Stimulated activated CD4-positive, alpha-beta T cell treated with anti-CD3 and anti-CD28 coated beads, TNF-alpha, amount 100 ng/mL, for 4 hours (primary cell): ENCODE results near the gene DAB2IP.
"Not testable (repeated sequence)": the region's sequence is repeated elsewhere in the genome, so short reads cannot be mapped to it uniquely, and the experiment has no call there.

Source experiments
- DNase-seq, 3 experiments: peaks; one replicate each; pipeline ENCODE4 v3.0.0-alpha.2; 2020; ENCODE audit warnings: low read depth in 3 of 3

DAB2IP gene

GRCh38 chr9:121651295-121652020 is at the start of gene DAB2IP:
Gene DAB2IP, plus strand, starts transcription at chr9:121651634. Its CDS starts 142 bp downstream, at chr9:121651776.
- no peak for DNase-seq

- no peak for DNase-seq
Measured at GRCh38 chr9:121603028-121603427, 48.4 kb upstream of the DAB2IP start.

- no peak for DNase-seq
Measured at GRCh38 chr9:121604242-121604641, 47.2 kb upstream of the DAB2IP start.

GRCh38 chr9:121604654-121605053 is 46.8 kb upstream of the DAB2IP start:
- DNase-seq, result no peak

GRCh38 chr9:121607434-121608167 is 43.8 kb upstream of the DAB2IP start:
- no peak for DNase-seq

GRCh38 chr9:121608168-121608853 is 43.1 kb upstream of the DAB2IP start:
- no peak for DNase-seq

GRCh38 chr9:121609822-121610637 is 41.4 kb upstream of the DAB2IP start:
- DNase-seq, result no peak

- DNase-seq, result no peak
Measured at GRCh38 chr9:121610638-121610953, 40.8 kb upstream of the DAB2IP start.

- DNase-seq, result no peak
Measured at GRCh38 chr9:121612511-121612998, 38.9 kb upstream of the DAB2IP start.

- no peak for DNase-seq
Measured at GRCh38 chr9:121613009-121613752, 38.3 kb upstream of the DAB2IP start.

GRCh38 chr9:121616123-121616755 is 35.2 kb upstream of the DAB2IP start:
- no peak for DNase-seq

- no peak for DNase-seq
Measured at GRCh38 chr9:121618504-121618903, 32.9 kb upstream of the DAB2IP start.

GRCh38 chr9:121618910-121619309 is 32.5 kb upstream of the DAB2IP start:
- not testable (repeated sequence) for DNase-seq

- DNase-seq, result no peak
Measured at GRCh38 chr9:121619545-121620324, 31.7 kb upstream of the DAB2IP start.

GRCh38 chr9:121620325-121620673 is 31.1 kb upstream of the DAB2IP start:
- DNase-seq, result no peak

GRCh38 chr9:121620777-121621449 is 30.5 kb upstream of the DAB2IP start:
- DNase-seq, result no peak

GRCh38 chr9:121622387-121623203 is 28.8 kb upstream of the DAB2IP start:
- DNase-seq, result no peak

- DNase-seq, result not testable (repeated sequence)
Measured at GRCh38 chr9:121623430-121623829, 28.0 kb upstream of the DAB2IP start.
